Keratinocyte (primary cell): ENCODE data around the gene OFD1.

Experiments used
- EZH2 ChIP-seq: IDR thresholded peaks from one replicate; pipeline ENCODE4 v1.6.1; 2012; ENCODE audit warnings: inconsistent platforms, mild to moderate bottlenecking, low read length, moderate library complexity
- TF ChIP-seq, protein P1 (sequence below), 3 experiments: IDR thresholded peaks in 1 of 3; conservative IDR thresholded peaks in 1 of 3; optimal IDR thresholded peaks in 1 of 3; 2 replicates in 2 of 3; 3 replicates in 1 of 3; pipeline versions ENCODE3 to v1.5.1; 2011; ENCODE audit warnings: low read length in 3 of 3, mild to moderate bottlenecking in 3 of 3, moderate library complexity in 2 of 3, control low read depth in 1 of 3, inconsistent platforms in 1 of 3; ENCODE audit not compliant: insufficient read depth in 2 of 3; ENCODE audit errors: extremely low read depth in 1 of 3

DNA sequence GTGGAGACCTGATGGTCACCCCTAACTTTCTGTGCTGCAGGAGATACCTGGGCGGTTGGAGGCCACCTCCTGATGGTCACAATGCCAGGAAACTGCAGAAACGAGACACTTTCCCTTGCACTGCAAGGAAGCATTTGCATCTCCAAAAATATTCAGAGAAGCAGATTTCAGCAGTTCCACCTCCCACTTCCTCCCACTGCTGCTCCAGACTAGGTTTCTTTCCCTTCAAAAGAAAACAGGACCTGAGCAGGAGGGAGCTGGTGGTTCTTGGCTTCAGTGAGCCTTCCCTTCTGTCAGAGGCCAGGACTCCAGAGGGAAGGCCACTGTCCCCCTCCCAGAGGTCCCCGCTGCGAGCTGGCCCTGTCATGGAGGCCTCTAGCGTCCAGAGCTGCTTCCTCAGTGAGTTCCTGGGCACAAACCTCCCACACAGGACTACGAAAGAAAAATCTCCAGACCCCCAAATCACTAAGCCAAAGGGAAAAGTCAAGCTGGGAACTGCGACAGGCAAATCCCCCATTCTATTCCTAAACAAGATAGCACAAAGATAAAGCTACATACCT, 46.4 kb downstream of the OFD1 start:
- TF ChIP-seq, protein P1, sequence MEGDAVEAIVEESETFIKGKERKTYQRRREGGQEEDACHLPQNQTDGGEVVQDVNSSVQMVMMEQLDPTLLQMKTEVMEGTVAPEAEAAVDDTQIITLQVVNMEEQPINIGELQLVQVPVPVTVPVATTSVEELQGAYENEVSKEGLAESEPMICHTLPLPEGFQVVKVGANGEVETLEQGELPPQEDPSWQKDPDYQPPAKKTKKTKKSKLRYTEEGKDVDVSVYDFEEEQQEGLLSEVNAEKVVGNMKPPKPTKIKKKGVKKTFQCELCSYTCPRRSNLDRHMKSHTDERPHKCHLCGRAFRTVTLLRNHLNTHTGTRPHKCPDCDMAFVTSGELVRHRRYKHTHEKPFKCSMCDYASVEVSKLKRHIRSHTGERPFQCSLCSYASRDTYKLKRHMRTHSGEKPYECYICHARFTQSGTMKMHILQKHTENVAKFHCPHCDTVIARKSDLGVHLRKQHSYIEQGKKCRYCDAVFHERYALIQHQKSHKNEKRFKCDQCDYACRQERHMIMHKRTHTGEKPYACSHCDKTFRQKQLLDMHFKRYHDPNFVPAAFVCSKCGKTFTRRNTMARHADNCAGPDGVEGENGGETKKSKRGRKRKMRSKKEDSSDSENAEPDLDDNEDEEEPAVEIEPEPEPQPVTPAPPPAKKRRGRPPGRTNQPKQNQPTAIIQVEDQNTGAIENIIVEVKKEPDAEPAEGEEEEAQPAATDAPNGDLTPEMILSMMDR (optimal IDR thresholded peaks at IDR 0.05 in 1 of 3, IDR thresholded peaks at IDR 0.05 in 1 of 3, conservative IDR thresholded peaks at IDR 0.05 in 1 of 3; ENCODE audit: extremely low read depth in 1 of 3, insufficient read depth in 2 of 3, low read length in 3 of 3) = no peak
- no peak for TF ChIP-seq EZH2
